Liver (tissue), 9 donors: ENCODE measurements around the gene RARB. TPM values are rescaled to one million over a fixed set of nuclear protein-coding genes. Genes with fewer than 3 reads are reported as not detected.

Experiments
- DNase-seq: peaks from one replicate; pipeline ENCODE4 v3.0.0-alpha.2; 2017; ENCODE audit warnings: low spot score
- H3K27ac ChIP-seq, 2 donors: one replicate each; pipeline ENCODE4 v1.7.0; 2013; ENCODE audit warnings: inconsistent platforms in 2 of 2, low read length in 2 of 2, control low read depth in 1 of 2, low read depth in 1 of 2, mild to moderate bottlenecking in 1 of 2
- H3K27me3 ChIP-seq, 4 donors: one replicate each; pipeline versions ENCODE4 v1.6.1 to v1.7.0; 2013; ENCODE audit warnings: low read length in 3 of 4, inconsistent platforms in 1 of 4, mild to moderate bottlenecking in 1 of 4, moderate library complexity in 1 of 4; ENCODE audit not compliant: control insufficient read depth in 4 of 4, insufficient read depth in 4 of 4
- H3K36me3 ChIP-seq, 4 donors: one replicate each; pipeline versions ENCODE4 v1.6.1 to v1.7.0; 2013; ENCODE audit warnings: low read length in 3 of 4, mild to moderate bottlenecking in 3 of 4, low read depth in 1 of 4, moderate library complexity in 1 of 4; ENCODE audit not compliant: control insufficient read depth in 4 of 4, insufficient read depth in 3 of 4
- H3K4me1 ChIP-seq, 4 donors: one replicate each; pipeline versions ENCODE4 v1.6.1 to v1.7.0; 2013; ENCODE audit warnings: low read length in 3 of 4, mild to moderate bottlenecking in 3 of 4, moderate library complexity in 1 of 4; ENCODE audit not compliant: control insufficient read depth in 4 of 4, insufficient read depth in 4 of 4
- H3K4me3 ChIP-seq, 3 donors: one replicate each; pipeline versions ENCODE4 v1.6.1 to v1.7.0; 2013; ENCODE audit warnings: low read length in 3 of 3, control low read depth in 1 of 3, low read depth in 1 of 3, mild to moderate bottlenecking in 1 of 3
- H3K9ac ChIP-seq, 2 donors: one replicate each; pipeline ENCODE4 v1.7.0; 2013; ENCODE audit warnings: low read length in 2 of 2, mild to moderate bottlenecking in 2 of 2, moderate library complexity in 2 of 2, control low read depth in 1 of 2, low read depth in 1 of 2
- H3K9me3 ChIP-seq, 4 donors: one replicate each; pipeline versions ENCODE4 v1.6.1 to v1.7.0; 2013; ENCODE audit warnings: low read length in 3 of 4; ENCODE audit not compliant: control insufficient read depth in 4 of 4
- ATF3 ChIP-seq: IDR thresholded peaks from 2 replicates; pipeline ENCODE4 v1.6.1; 2016; ENCODE audit warnings: antibody characterized with exemption
- CTCF ChIP-seq: fragments of 150-350 bp; IDR thresholded peaks from 2 replicates; pipeline ENCODE4 v1.5.1; 2017; ENCODE audit warnings: improper control_type of control experiment, low read depth, low read length; ENCODE audit not compliant: missing input control
- EGR1 ChIP-seq, 2 donors: IDR thresholded peaks; 2 replicates each; pipeline ENCODE4 v1.6.1; 2016 to 2018; ENCODE audit warnings: antibody characterized with exemption in 2 of 2, low read depth in 2 of 2
- FOXA1 ChIP-seq: IDR thresholded peaks from 2 replicates; pipeline ENCODE4 v1.6.1; 2016; ENCODE audit warnings: antibody characterized with exemption
- FOXA2 ChIP-seq: IDR thresholded peaks from 2 replicates; pipeline ENCODE4 v1.6.1; 2016; ENCODE audit warnings: antibody characterized with exemption
- HNF4A ChIP-seq, 2 donors: conservative IDR thresholded peaks; 2 replicates each; pipeline ENCODE4 v1.6.1; 2016; ENCODE audit warnings: antibody characterized with exemption in 2 of 2, mild to moderate bottlenecking in 2 of 2
- HNF4G ChIP-seq: IDR thresholded peaks from 2 replicates; pipeline ENCODE4 v1.6.1; 2016; ENCODE audit warnings: antibody characterized with exemption
- JUND ChIP-seq, 2 donors: IDR thresholded peaks; 2 replicates each; pipeline ENCODE4 v1.6.1; 2016; ENCODE audit warnings: antibody characterized with exemption in 2 of 2
- MAX ChIP-seq: IDR thresholded peaks from 2 replicates; pipeline ENCODE4 v1.6.1; 2016; ENCODE audit warnings: antibody characterized with exemption
- NR2F2 ChIP-seq: IDR thresholded peaks from 2 replicates; pipeline ENCODE4 v1.6.1; 2016; ENCODE audit warnings: antibody characterized with exemption
- RAD21 ChIP-seq, 2 donors: IDR thresholded peaks; 2 replicates each; pipeline ENCODE4 v1.6.1; 2016; ENCODE audit warnings: antibody characterized with exemption in 2 of 2, mild to moderate bottlenecking in 2 of 2
- REST ChIP-seq: IDR thresholded peaks from 2 replicates; pipeline ENCODE4 v1.6.1; 2016; ENCODE audit warnings: antibody characterized with exemption, mild to moderate bottlenecking
- RXRA ChIP-seq, 2 donors: IDR thresholded peaks; 2 replicates each; pipeline ENCODE4 v1.6.1; 2017 to 2018; ENCODE audit warnings: antibody characterized with exemption in 2 of 2, mild to moderate bottlenecking in 1 of 2
- SP1 ChIP-seq: IDR thresholded peaks from 2 replicates; pipeline ENCODE4 v1.6.1; 2018; ENCODE audit warnings: antibody characterized with exemption, mild to moderate bottlenecking
- YY1 ChIP-seq: IDR thresholded peaks from 2 replicates; pipeline ENCODE4 v1.6.1; 2016; ENCODE audit warnings: antibody characterized with exemption, mild to moderate bottlenecking
- ZBTB33 ChIP-seq: IDR thresholded peaks from 2 replicates; pipeline ENCODE4 v1.6.1; 2016; ENCODE audit warnings: antibody characterized with exemption
- WGBS: extraction: QIAGEN DNeasy Blood & Tissue Kit; methylation state at CpG from one replicate; pipeline ENCODE4 v1.1.7; 2013; 5-methylcytosine and 5-hydroxymethylcytosine counted together
- polyA plus RNA-seq, 2 donors: library from polyadenylated mRNA; stranded (reverse) in 1 of 2; unstranded in 1 of 2; fragments of 200-250 nt in 1 of 2; fragments of >200 nt in 1 of 2; fragmentation: Nextera tagmentation in 1 of 2; extraction: Ambion mirVana in 1 of 2; gene quantifications; one replicate each; pipeline versions ENCODE4 v1.2.1 to v1.2.3, GENCODE V29; 2013 to 2015
- total RNA-seq, 2 donors: library from RNA; depleted of rRNA; stranded (reverse); fragments of >200 nt; gene quantifications; one replicate each; pipeline ENCODE4 v1.2.3, GENCODE V29; 2014
- donor health status: healthy.
- donor health status: healthy.
- donor health status: healthy.
- donor health status: healthy.
- donor health status: healthy.

The RARB gene
- total and polyA plus RNA-seq, 4 donors, result 2.1 to 3.3 (median 2.3) TPM

- Histone ChIP-seq H3K4me3 (no peak overlapping the region), H3K27me3 (no peaks in the 10 kb centered on the region), H3K27ac (no peak overlapping the region), H3K4me1 (peaks cover 2 to 15% (median 3%) of the 10 kb centered on the region in 4 donors), H3K9me3 (no peaks in the 10 kb centered on the region), H3K9ac (no peak overlapping the region), H3K36me3 (no peaks in the 10 kb centered on the region)
- DNase-seq, result no peak
- 81% methylated on average over 3 of the region's 3 CpGs for WGBS
- no peak for TF ChIP-seq REST
- TF ChIP-seq FOXA2, result no peak
- no peak for TF ChIP-seq RXRA (IDR thresholded peaks at IDR 0.05)
- TF ChIP-seq HNF4A (conservative IDR thresholded peaks at IDR 0.05), result no peak
- TF ChIP-seq ZBTB33, result no peak
- TF ChIP-seq FOXA1, result no peak
- no peak for TF ChIP-seq SP1
- TF ChIP-seq CTCF, result no peak
- no peak for TF ChIP-seq ATF3
- no peak for TF ChIP-seq EGR1 (IDR thresholded peaks at IDR 0.05; ENCODE audit: low read depth in 2 of 2)
- TF ChIP-seq NR2F2, result no peak
- no peak for TF ChIP-seq RAD21 (IDR thresholded peaks at IDR 0.05)
- TF ChIP-seq JUND (IDR thresholded peaks at IDR 0.05), result no peak
- TF ChIP-seq YY1, result no peak
- TF ChIP-seq MAX, result no peak
Observed at GRCh38 chr3:25461946-25462345, 33.9 kb downstream of the RARB start.

GRCh38 chr3:25462495-25462894 is 34.4 kb downstream of the RARB start:
- Histone ChIP-seq H3K4me3 (no peak overlapping the region), H3K4me1 (peaks cover 2 to 15% (median 3%) of the 10 kb centered on the region in 4 donors), H3K27me3 (no peaks in the 10 kb centered on the region), H3K9ac (no peak overlapping the region), H3K27ac (no peak overlapping the region), H3K36me3 (no peaks in the 10 kb centered on the region), H3K9me3 (no peaks in the 10 kb centered on the region)
- 95% methylated on average over 1 of the region's 1 CpG for WGBS
- no peak for DNase-seq
- TF ChIP-seq HNF4G (no peak), ATF3 (no peak), REST (no peak)
